ENCODE data around the gene MAGI1.
A peak's percentile ranks its signal among the peaks of the same experiment; 100 is the strongest.
"Not testable (repeated sequence)": the region's sequence is repeated elsewhere in the genome, so short reads cannot be mapped to it uniquely, and the experiment has no call there.

Gene MAGI1

DNA sequence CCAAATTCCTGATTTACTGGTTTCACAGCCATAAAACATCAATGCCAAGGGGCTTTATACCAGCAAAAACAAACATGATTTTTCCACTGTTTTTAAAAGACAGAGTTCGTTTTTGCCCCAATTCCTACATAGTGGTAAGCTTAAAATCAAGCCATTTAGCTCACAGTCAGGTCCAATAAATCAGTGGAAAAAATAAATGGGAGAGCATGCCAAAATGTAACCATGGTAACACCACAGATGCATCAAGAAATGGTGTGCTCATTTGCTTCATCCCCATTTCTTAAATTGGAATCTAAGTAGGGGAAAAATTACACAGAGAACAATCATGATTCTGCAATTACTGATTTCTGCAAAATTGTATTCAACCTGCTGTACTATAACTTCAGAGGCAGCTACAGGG, 418.8 kb downstream of the MAGI1 start:
- no peak for DNase-seq (ENCODE audit: low spot score)

- DNase-seq (ENCODE audit: low spot score) = peak; percentile 38
Measured at GRCh38 chr3:65619451-65619881, 419.3 kb downstream of the MAGI1 start.

GRCh38 chr3:65618599-65618998, 420.1 kb downstream of the MAGI1 start:
- DNase-seq (ENCODE audit: low spot score) = no peak

- DNase-seq (ENCODE audit: low spot score) = no peak
Measured at GRCh38 chr3:65617787-65618186, 420.9 kb downstream of the MAGI1 start.

- DNase-seq (ENCODE audit: low spot score) = no peak
Measured at GRCh38 chr3:65617209-65617608, 421.5 kb downstream of the MAGI1 start.

DNA sequence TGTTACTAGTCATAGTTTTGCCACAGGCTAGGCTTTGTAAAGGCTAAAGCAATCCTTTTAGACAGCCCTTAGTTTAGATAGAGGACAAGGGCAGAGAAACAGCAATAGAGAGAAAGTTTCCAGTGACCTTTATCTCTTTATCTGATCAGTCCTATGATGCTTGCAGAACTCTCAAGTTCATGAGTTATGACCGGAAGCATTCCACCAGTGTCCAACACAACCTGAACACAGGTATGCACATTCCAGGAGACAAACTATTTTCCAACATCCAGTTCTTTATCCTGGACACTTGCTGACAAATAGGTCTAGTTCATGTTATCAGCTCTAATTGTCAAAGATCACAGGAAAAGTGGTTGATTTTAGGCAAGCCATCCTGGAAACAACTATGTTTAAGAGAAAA, 422.2 kb downstream of the MAGI1 start:
- no peak for DNase-seq (ENCODE audit: low spot score)

GRCh38 chr3:65615329-65615728, 423.4 kb downstream of the MAGI1 start:
- DNase-seq (ENCODE audit: low spot score) = no peak

DNA sequence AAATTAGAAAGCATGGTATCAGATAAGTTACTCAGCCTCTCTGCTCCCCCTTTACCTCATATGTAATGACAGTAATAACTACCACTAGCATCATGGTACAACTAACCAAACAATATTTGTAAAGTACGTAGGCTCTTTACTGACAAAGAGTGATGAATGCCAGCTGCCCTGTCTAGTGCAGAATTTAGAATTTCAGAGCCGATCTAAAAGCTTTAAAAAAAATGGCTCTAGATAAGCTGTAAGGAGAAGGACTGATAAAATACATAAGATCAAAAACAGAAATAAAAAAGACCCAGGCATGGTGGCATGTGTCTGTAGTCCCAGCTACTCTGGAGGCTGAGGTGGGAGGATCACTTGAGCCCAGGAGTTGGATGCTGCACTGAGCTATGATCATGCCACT, 424.1 kb downstream of the MAGI1 start:
- DNase-seq (ENCODE audit: low spot score) = no peak

- not testable (repeated sequence) for DNase-seq (ENCODE audit: low spot score)
Measured at GRCh38 chr3:65607965-65608460, 430.7 kb downstream of the MAGI1 start.

- DNase-seq (ENCODE audit: low spot score) = no peak
Measured at GRCh38 chr3:65607101-65607500, 431.6 kb downstream of the MAGI1 start.

GRCh38 chr3:65605876-65606432, 432.8 kb downstream of the MAGI1 start:
- DNase-seq (ENCODE audit: low spot score) = no peak

GRCh38 chr3:65604863-65605526, 433.7 kb downstream of the MAGI1 start:
- DNase-seq (ENCODE audit: low spot score) = peak; percentile 24

DNA sequence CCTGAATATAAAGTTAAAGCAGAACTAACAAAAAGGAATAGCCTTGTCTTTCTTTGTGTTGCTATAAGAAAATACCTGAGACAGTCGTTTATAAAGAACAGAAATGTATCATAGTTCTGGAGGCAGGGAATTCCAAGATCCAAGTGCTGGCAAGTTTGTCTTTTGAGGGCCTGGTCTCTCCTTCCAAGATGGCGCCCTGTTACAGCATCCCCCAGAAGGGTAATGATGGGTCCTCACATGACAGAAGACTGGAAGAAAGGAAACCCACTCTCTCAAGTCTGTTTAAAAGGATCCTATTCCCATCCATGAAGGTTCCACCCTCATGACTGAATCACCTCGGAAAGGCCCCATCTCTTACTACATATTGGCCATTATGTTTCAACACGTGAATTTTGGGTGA, 435.1 kb downstream of the MAGI1 start:
- DNase-seq (ENCODE audit: low spot score) = no peak

DNA sequence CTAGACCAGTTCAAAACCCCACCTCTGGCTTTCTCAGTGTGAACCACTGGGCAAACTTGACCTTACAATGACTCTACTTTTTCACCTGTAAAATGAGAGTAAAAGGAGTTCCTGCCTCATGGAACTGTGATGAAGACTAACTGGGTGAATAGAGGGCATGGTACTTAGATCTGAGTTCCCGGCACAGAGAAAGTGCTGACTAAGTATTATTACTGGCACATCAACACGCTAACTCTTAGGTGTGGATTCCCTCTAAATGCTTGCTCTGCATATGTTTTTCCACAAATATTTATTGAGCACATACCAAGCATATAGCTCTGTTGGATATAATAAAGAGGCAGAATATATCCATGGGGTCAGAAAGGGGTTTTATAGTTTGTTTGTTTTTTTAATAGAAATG, 437.8 kb downstream of the MAGI1 start:
- no peak for DNase-seq (ENCODE audit: low spot score)

DNA sequence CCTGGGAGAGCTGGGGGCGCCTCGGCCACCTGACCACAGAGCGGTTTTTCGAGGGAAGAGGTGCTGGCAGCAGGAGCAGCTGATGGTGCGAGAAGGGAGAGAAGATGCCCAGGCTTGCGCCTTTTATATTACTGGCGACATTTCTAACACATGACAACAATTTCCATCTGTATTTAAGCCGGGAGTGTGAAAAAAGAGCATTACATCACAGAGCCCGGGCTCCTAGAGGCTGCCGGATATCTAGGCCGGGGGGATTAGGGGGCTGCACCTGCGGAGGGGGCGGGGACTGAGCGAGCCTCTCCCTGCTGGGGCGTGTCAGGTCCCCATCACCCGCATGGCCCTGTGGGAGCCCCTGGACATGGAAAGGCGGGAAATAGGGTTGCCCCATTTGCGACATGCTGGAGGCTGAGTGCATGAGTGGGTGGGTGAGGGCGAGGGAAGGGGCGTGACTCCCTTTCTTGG, 440.7 kb downstream of the MAGI1 start:
- DNase-seq (ENCODE audit: low spot score) = no peak

GRCh38 chr3:65597226-65597951, 441.3 kb downstream of the MAGI1 start:
- DNase-seq (ENCODE audit: low spot score) = peak; percentile 26

GRCh38 chr3:65596571-65597225, 442.0 kb downstream of the MAGI1 start:
- no peak for DNase-seq (ENCODE audit: low spot score)

DNA sequence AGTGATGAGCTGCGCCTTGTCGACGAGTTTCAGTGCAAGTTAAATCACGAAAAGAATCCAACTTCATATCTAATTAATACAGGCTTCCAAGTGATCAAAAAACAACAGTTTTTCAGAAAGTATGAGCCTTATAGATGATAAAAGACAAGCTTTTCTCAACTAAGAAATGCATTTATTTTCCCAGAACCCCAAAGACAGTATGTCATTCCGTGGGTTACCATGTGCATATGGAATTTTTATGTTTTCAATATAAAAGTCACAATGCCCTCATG, 442.8 kb downstream of the MAGI1 start:
- DNase-seq (ENCODE audit: low spot score) = no peak

DNA sequence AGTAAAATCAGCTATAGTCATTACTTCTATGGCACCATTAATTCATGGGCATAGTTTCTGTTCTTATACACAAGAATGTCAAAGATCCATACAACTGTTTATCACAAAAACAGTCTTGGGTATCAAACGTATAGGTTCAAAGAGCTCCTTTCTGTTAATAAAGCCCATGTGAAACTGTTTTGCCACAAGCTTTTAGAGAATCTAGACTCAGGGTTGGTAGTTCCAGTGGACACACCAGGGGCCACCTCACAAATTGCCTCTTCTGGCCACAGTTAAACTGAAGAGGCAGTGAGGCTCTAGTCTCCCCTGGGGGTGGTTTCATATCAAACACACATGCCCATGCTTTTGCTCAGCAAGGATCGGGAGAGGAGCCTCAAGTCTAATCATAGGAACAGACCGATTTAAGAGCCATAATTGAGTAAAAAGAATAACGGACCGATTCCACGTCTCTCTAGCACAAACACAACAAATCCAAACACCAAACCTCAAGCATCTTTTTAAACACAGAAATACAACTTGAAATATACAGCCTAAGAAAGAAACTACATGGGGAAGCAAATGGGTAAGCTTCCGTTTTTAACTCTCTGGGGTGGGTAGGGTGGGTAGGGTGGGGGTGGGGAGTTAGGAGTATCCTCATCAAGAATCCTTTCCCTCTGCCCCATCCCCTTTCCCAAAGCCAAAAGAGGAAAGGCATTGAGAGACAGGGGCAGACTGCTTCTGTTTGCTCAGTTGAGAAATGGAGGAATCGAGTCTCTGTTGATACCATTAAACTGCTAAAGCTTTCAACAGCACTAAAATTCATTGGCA, 443.3 kb downstream of the MAGI1 start:
- no peak for DNase-seq (ENCODE audit: low spot score)

- no peak for DNase-seq (ENCODE audit: low spot score)
Measured at GRCh38 chr3:65593780-65594752, 444.7 kb downstream of the MAGI1 start.

DNA sequence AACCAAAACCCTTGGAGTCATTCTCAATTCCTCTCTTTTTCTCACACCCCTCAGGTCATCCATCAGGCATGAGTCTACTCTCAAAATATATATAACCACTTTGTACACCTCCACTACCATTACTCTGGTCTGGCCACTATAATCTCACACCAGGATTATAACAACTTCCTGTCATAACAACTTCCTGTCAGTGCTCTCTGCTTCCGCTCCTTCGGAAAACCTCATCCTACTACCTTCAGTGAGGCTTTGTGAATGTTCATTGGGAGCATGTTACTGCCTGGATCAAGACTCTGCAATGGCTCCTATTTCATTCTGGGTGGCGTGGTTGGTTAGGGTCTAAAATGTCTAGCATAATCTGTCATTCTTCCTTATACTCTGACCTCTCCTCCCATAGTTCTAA, 447.4 kb downstream of the MAGI1 start:
- DNase-seq (ENCODE audit: low spot score) = no peak

Data from hepatic stellate cell (primary cell).